Suprapubic skin (tissue), 4 donors: Measurements from ENCODE around the gene GDPD2.

ENCODE experiments used
- CTCF ChIP-seq, 2 donors: fragments of 200-600 bp in 1 of 2; fragments of 450-650 bp in 1 of 2; sonication (generic) in 1 of 2; IDR thresholded peaks; one replicate each; pipeline ENCODE4 v1.5.1; 2016 to 2019; ENCODE audit warnings: antibody characterized with exemption in 2 of 2, mild to moderate bottlenecking in 1 of 2, moderate library complexity in 1 of 2
- EP300 ChIP-seq: sonication (generic); formaldehyde crosslinking; IDR thresholded peaks from one replicate; pipeline ENCODE4 v1.6.1; 2017; ENCODE audit warnings: antibody characterized with exemption
- POLR2A ChIP-seq, 2 donors: fragments of 450-650 bp; IDR thresholded peaks; one replicate each; pipeline ENCODE4 v1.6.1; 2017; ENCODE audit warnings: antibody characterized with exemption in 2 of 2, mild to moderate bottlenecking in 2 of 2, moderate library complexity in 2 of 2
- POLR2AphosphoS5 ChIP-seq, 3 donors: sonication (generic); formaldehyde crosslinking; IDR thresholded peaks; one replicate each; pipeline ENCODE4 v1.6.1; 2017; ENCODE audit warnings: antibody characterized with exemption in 3 of 3

- TF ChIP-seq CTCF (IDR thresholded peaks at IDR 0.05), result no peak
- TF ChIP-seq POLR2AphosphoS5 (IDR thresholded peaks at IDR 0.05), result no peak
- no peak for TF ChIP-seq EP300
- TF ChIP-seq POLR2A (IDR thresholded peaks at IDR 0.05), result no peak
These were observed 3.5 kb downstream of the GDPD2 start for GRCh38 chrX:70426286-70427278.
